AML-193 (cell line): ENCODE data around the gene BBS7.

Experiments
- DNase-seq, 2 experiments: peaks; one replicate each; lab custom pipeline; 2025; lab: John Stamatoyannopoulos, UW

The BBS7 gene

DNA sequence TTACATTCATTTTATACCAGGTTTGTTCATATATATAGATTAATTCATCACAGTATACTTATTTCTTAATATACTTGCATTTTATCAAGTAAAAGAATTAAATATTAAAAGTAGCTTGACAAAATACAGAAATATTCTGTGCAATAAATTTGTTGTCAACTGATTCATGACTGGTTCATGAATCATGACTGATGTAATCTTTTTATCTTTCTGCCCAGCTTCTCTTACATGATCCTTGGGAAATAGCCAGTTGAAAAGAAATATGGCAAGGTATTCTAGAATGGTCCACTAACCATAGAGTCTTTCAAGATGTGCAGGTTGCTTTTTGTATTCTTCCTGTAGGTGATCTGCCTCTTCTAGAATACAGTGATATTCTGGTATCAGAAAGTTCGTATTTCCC is 42.4 kb downstream of the BBS7 start:
- no peak for DNase-seq

DNA sequence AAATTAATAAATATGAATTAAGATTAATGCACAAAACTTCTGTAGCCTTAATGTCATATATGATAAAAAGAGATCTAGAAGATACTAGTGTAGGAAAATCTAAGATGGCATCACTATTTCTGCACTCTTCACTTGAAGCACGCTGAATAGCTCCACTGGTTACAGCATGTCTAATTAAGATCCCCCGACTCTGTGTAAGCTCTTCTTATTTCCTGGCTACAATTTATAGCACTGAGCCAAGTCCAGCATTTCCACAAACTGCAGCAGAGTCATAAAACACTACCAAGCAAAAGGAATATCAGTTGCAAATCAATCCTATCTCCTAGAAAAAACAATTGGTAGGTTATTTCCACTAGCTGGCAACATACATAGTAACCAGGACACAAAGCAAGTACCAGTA is 45.3 kb downstream of the BBS7 start:
- no peak for DNase-seq

DNA sequence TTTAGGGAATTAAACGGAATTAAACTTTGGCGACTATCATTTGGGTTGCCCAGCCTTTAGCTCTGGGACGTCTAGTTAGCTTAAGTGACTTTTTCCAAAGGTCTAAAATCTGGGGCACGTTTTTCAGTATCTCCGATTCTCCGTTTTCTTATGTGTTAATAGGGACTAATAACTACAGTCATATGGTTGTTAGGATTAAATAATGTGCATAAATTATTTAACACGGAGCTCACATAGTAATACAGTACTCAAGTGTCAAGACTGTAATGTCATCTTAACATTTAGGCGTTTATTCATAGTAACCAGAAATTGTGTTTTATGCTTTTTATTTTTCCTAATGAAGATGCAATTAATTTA is 46.1 kb downstream of the BBS7 start:
- no peak for DNase-seq

- peak; percentile 92 to 95 for DNase-seq
These were observed 46.6 kb downstream of the BBS7 start, which contains the start of gene CCNA2 for GRCh38 chr4:121823505-121824170. TSS of gene CCNA2 (minus strand) at chr4:121823883. CDS start at chr4:121823628, 255 bp downstream.

DNA sequence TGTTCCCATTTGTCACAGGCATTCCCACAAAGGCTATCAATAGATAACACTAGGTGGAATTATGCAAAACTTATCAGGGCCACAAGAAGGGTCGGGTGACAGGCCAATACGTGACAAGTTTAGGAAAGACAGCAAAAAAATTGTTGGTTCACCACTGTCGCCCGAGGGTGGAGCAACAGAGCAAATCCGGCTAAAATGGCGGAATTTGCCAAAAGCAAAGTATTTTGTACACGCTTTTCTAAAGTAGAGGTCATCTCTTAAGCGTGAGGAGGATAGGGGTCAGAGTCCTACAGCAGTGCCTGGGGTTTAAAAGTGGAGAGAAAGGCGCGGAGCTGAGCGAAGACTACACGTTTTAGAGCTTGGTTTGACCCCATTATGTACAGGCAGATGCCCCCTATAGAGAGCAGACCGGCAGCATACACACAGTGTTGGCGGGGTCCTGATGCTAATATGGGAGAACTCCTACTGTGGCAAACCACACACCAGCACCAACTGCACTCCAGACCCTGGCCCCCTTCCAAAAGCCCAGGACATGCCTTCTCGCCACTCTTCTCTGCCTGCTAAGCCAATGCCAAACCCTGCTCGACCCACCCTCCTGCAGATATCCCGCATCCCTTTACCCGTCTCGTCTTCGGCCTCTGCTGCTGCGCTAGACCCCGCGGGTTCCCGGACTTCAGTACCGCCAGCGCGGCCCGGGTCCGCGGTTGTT is 47.3 kb downstream of the BBS7 start:
- peak; percentile 38 for DNase-seq

GRCh38 chr4:121822047-121822446 is 48.2 kb downstream of the BBS7 start:
- no peak for DNase-seq

DNA sequence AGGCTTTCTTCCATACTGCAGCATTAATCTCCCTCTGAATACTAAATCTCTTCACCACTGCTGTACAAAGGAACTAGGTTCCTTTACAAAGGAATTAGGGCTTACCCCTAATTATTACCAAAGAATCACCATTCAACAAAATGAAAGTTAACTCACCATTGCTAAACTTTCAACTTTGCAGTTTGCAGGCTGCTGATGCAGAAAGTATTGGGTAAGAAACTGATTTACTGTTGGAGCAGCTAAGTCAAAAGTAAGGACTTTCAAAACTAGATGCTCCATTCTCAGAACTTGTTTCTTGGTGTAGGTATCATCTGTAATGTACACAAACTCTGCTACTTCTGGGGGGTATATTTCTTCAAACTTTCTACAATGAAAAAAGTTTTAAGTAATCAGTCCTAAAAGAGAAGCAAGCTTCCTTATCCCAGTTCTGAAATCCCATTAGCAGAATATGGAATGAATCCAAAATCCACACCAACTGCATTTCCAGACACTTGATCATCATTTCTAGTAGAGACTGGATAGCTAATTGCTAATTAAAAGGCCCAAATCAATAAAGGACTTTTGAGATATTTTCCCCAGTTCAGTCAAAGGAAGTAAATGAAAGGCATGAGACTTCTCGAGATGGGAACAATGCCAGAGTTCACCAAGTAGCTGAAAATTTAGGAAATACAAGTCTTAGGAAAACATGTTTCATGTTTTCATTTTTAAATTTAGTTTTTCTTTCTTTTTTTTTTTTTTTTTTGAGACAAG is 50.9 kb downstream of the BBS7 start:
- DNase-seq, result no peak

GRCh38 chr4:121818215-121818614 is 52.1 kb downstream of the BBS7 start:
- no peak for DNase-seq

GRCh38 chr4:121817701-121818100 is 52.6 kb downstream of the BBS7 start:
- no peak for DNase-seq

- no peak for DNase-seq
These were observed 53.3 kb downstream of the BBS7 start for GRCh38 chr4:121817006-121817405.

GRCh38 chr4:121814756-121815155 is 55.5 kb downstream of the BBS7 start:
- DNase-seq, result no peak

DNA sequence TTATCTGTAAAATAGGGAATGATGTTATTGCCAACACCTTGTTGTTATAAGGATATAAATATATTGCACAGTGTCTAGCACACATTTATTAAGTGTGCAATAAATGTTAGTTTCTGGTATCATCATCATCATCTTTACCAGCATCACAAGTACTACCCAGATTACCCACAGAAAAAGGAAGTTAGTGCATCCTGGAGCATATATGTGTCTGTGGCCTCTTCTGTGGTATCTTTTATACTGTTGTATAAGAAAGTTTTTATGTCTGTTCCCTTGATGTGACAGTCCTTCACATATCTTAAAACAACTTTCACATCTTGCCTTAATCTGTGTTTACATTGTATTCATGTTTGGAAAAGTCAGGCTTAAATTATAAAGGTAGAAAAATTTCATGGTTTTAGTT is 59.2 kb downstream of the BBS7 start:
- DNase-seq, result no peak

DNA sequence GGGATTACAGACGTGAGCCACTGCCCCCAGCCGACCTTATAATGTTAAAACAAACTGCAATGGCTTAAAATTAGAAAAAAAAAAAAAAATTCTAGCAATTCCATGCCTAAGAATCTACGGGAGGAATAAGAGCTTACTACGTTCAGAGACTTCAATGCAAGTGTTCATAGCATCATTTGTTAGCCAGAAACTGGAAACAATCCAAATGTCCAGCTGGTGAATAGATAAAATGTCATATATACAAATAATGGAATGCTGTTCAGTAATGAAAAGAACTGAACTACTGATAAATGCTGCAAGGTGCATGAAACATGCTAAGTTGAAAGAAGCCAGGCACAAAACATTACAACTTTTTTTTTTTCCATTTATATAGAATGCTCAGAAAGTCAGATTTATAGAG is 63.9 kb downstream of the BBS7 start:
- DNase-seq, result no peak

DNA sequence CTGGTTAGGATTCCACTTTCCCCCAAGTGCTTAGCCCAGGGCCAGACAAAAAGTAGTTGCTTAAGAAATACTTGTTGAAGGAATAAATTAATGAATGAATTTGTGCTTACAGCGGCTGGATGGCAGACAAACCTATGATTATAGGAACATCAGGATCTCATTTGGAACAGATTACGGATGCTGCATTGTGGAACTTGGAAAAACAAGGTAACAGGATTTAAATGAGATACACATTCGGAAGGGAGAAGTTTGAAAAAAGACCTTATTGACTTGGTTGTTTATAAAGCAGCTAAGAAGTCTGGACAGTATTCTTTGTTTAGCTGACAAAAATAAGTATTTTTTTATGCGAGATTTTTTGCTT is 68.6 kb downstream of the BBS7 start:
- DNase-seq, result peak in 1 of 2 experiments; percentile 19

GRCh38 chr4:121800961-121801714 is 69.1 kb downstream of the BBS7 start, which contains the start of gene EXOSC9:
TSS of gene EXOSC9 (plus strand) at chr4:121801323. CDS start at chr4:121801425, 102 bp downstream.
- DNase-seq, result peak; percentile 78 to 80

DNA sequence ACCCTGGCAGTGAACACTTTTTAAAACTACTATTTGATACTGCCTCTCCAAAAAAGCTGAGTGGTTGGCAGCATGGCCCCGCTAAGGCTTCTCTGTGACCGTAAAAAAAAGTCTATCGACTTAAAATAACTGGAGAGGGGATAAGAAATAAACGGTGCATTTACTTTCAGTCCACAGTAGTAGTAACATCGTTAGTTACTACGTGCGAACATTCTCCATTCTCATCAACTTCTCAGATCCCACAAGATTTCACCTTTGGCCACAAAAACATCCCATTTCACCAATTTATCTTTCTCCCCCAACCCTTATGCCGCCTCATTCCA is 69.7 kb downstream of the BBS7 start:
- DNase-seq, result no peak

GRCh38 chr4:121799867-121800501 is 70.3 kb downstream of the BBS7 start:
- DNase-seq, result no peak

DNA sequence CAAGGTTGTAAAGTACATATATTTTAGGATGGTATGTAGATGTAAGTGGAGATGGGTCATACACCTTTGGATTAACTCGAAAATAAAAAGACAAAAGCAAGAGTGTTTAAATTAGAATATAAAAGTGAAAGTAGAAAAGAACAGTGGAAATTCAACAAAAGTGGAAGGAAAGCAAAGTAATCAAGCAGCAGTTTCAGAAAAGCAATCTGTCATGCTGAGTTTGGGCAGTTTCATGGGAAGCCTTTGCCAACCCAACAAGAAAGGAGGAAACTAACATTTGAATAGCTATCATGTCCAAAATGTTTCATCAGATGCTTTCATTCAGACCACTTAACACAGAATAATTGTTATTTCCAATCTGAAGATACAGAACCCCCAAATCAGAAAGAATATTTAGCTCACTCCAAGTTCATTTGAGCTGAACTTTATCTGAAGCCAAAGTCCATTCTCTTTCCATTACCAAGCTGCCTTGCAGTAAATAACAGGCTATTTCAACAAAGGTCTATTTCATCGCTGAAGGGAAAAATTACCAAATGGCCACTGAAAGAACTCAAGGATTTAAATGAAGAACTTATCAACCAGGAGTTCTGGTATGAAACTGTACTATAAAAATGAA is 71.0 kb downstream of the BBS7 start:
- no peak for DNase-seq

- DNase-seq, result no peak
These were observed 74.0 kb downstream of the BBS7 start for GRCh38 chr4:121796283-121796682.

DNA sequence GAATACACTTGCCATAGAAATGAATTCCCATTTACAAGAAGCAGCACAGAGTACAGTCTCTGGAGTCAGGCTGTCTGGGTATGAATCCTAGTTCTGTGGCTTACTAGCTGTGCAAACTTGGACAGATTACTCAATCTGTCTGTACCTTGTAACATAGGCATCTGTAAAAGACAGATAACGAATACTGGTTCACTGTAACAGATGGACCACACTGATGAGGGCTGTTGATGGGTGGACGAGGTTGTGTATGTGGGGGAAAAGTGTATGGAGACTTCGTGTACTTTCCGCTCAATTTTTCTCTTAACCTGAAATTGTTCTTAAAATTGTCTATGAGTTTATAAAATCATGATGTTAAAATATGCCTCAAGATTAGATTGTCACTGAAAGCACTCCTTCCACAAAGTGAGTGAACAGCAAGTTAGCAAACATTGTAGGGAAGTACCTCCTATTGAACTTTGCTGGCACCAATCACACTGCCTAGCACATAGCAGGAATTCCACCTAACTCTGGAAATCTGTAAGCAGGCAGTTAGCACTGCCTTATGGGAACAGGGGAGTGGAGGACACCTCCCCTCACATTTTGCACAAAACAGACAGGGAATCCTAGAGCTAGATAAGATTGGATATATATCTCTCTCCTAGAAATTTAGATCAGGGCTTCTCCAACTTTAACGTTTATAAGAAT is 75.6 kb downstream of the BBS7 start:
- no peak for DNase-seq

DNA sequence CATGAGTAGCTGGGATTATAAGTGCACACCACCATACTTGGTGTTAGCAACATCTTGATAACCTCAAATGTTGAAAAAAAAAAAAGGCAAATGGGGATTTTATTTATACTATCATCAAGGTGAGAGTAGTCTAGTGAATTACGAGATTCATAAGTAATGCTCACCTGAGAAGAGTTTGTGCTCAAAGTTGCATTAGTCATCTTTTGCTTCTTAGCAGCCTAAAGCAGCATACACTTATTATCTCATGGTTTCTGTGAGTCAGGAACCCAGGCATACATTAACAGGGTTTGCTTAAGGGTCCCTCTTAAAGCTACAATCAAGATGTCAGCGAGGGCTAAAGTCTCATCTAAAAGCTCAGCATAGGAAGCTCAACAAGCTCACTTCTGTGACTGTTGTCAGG is 77.3 kb downstream of the BBS7 start:
- no peak for DNase-seq
